ENCODE results near the gene PHYKPL. TPM values are rescaled to one million over a fixed set of nuclear protein-coding genes. Genes with fewer than 3 reads are reported as not detected.

Gene PHYKPL
- polyA plus RNA-seq, 1 donor (not counting 4 experiments of a cell fraction or from before 2014, with no cell fraction given): 38.8 TPM

DNA sequence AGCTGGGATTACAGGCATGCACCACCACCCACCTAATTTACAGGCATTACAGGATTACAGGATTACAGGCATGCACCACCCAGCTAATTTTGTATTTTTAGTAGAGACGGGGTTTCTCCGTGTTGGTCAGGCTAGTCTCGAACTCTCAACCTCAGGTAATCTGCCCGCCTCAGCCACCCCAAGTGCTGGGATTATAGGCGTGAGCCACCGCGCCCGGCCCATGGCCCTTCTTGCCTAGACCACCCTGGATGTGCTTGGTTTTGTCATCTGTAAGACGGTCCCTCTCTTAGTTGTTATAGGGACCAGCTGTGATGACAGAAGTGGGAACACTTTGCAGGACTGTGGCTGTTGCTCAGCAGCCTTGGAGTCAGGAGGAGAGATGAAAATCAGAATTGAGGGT lies 3.5 kb upstream of the PHYKPL start:
- no peak overlapping the region for H3K27ac ChIP-seq (ENCODE audit: control insufficient read depth, insufficient read depth, low read length)
- no peak for FAIRE-seq
- H3K9me1 ChIP-seq (ENCODE audit: control insufficient read depth, extremely low read depth, insufficient read depth, low read length): no peaks in the 10 kb centered on the region
- H3K9ac ChIP-seq (ENCODE audit: control insufficient read depth, extremely low read depth, insufficient read depth, low read length): no peak overlapping the region
- no peak overlapping the region for H3K4me2 ChIP-seq (ENCODE audit: control insufficient read depth, extremely low read depth, insufficient read depth, low read depth, low read length)
- H4K20me1 ChIP-seq (ENCODE audit: control insufficient read depth, extremely low read depth, insufficient read depth, low read length): no peaks in the 10 kb centered on the region
- dilution Hi-C loops (cut with MboI; ENCODE audit: extremely low pct_ligation_motif_present, low sequenced_read_pairs): no loop called here
- DNase-seq (ENCODE audit: low read depth, low spot score): no peak
- H3K36me3 ChIP-seq (ENCODE audit: control insufficient read depth in 2 of 2, extremely low read depth in 1 of 2, insufficient read depth in 2 of 2, low read length in 2 of 2): no peaks in the 10 kb centered on the region
- no peak overlapping the region for H3K4me3 ChIP-seq (ENCODE audit: control insufficient read depth in 2 of 3, extremely low read depth in 1 of 3, insufficient read depth in 2 of 3, low read depth in 1 of 3, low read length in 3 of 3)
- TF ChIP-seq, protein P1, sequence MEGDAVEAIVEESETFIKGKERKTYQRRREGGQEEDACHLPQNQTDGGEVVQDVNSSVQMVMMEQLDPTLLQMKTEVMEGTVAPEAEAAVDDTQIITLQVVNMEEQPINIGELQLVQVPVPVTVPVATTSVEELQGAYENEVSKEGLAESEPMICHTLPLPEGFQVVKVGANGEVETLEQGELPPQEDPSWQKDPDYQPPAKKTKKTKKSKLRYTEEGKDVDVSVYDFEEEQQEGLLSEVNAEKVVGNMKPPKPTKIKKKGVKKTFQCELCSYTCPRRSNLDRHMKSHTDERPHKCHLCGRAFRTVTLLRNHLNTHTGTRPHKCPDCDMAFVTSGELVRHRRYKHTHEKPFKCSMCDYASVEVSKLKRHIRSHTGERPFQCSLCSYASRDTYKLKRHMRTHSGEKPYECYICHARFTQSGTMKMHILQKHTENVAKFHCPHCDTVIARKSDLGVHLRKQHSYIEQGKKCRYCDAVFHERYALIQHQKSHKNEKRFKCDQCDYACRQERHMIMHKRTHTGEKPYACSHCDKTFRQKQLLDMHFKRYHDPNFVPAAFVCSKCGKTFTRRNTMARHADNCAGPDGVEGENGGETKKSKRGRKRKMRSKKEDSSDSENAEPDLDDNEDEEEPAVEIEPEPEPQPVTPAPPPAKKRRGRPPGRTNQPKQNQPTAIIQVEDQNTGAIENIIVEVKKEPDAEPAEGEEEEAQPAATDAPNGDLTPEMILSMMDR (optimal IDR thresholded peaks at IDR 0.05 in 1 of 3, IDR thresholded peaks at IDR 0.05 in 1 of 3, conservative IDR thresholded peaks at IDR 0.05 in 1 of 3; ENCODE audit: extremely low read depth in 1 of 3, insufficient read depth in 2 of 3, low read length in 3 of 3): no peak
- TF ChIP-seq EZH2 (IDR thresholded peaks at IDR 0.05; ENCODE audit: low read length): no peak
- no peaks in the 10 kb centered on the region for H3K9me3 ChIP-seq (ENCODE audit: control insufficient read depth, low read depth, low read length)
- H3K4me1 ChIP-seq (ENCODE audit: control insufficient read depth, extremely low read depth, insufficient read depth, low read length): peaks cover 20% of the 10 kb centered on the region
- peaks cover 9% of the 10 kb centered on the region for H3K79me2 ChIP-seq (ENCODE audit: control insufficient read depth, insufficient read depth, low read length)
- H2AFZ ChIP-seq (ENCODE audit: control insufficient read depth, low read length): no peak overlapping the region
- H3K27me3 ChIP-seq (ENCODE audit: control insufficient read depth, extremely low read depth, insufficient read depth, low read length): no peaks in the 10 kb centered on the region

GRCh38 chr5:178235588-178235974 lies 3.0 kb upstream of the PHYKPL start:
- no peak overlapping the region for H3K4me2 ChIP-seq (ENCODE audit: control insufficient read depth, extremely low read depth, insufficient read depth, low read depth, low read length)
- no peak overlapping the region for H3K27ac ChIP-seq (ENCODE audit: control insufficient read depth, insufficient read depth, low read length)
- DNase-seq (ENCODE audit: low read depth, low spot score) (no peak), FAIRE-seq (no peak)
- peaks cover 0 to 1% of the 10 kb centered on the region in 2 experiments for H3K36me3 ChIP-seq (ENCODE audit: control insufficient read depth in 2 of 2, extremely low read depth in 1 of 2, insufficient read depth in 2 of 2, low read length in 2 of 2)
- H3K79me2 ChIP-seq (ENCODE audit: control insufficient read depth, insufficient read depth, low read length): peaks cover 14% of the 10 kb centered on the region
- no peak overlapping the region for H2AFZ ChIP-seq (ENCODE audit: control insufficient read depth, low read length)
- TF ChIP-seq, protein P1 (optimal IDR thresholded peaks at IDR 0.05 in 1 of 3, IDR thresholded peaks at IDR 0.05 in 1 of 3, conservative IDR thresholded peaks at IDR 0.05 in 1 of 3; ENCODE audit: extremely low read depth in 1 of 3, insufficient read depth in 2 of 3, low read length in 3 of 3): no peak
- TF ChIP-seq EZH2 (IDR thresholded peaks at IDR 0.05; ENCODE audit: low read length): no peak
- dilution Hi-C loops (cut with MboI; ENCODE audit: extremely low pct_ligation_motif_present, low sequenced_read_pairs): no loop called here
- H3K4me1 ChIP-seq (ENCODE audit: control insufficient read depth, extremely low read depth, insufficient read depth, low read length): peaks cover 25% of the 10 kb centered on the region
- no peak overlapping the region for H3K9ac ChIP-seq (ENCODE audit: control insufficient read depth, extremely low read depth, insufficient read depth, low read length)
- no peaks in the 10 kb centered on the region for H4K20me1 ChIP-seq (ENCODE audit: control insufficient read depth, extremely low read depth, insufficient read depth, low read length)
- no peaks in the 10 kb centered on the region for H3K9me1 ChIP-seq (ENCODE audit: control insufficient read depth, extremely low read depth, insufficient read depth, low read length)
- no peak overlapping the region for H3K4me3 ChIP-seq (ENCODE audit: control insufficient read depth in 2 of 3, extremely low read depth in 1 of 3, insufficient read depth in 2 of 3, low read depth in 1 of 3, low read length in 3 of 3)
- H3K27me3 ChIP-seq (ENCODE audit: control insufficient read depth, extremely low read depth, insufficient read depth, low read length): no peaks in the 10 kb centered on the region
- H3K9me3 ChIP-seq (ENCODE audit: control insufficient read depth, low read depth, low read length): no peaks in the 10 kb centered on the region
